Fibroblast of the aortic adventitia (primary cell): ENCODE results near the gene RPS21. TPM values are rescaled to one million over a fixed set of nuclear protein-coding genes. Genes with fewer than 3 reads are reported as not detected.

Source experiments
- DNase-seq: peaks from one replicate; pipeline ENCODE4 v3.0.0-alpha.2; 2010; ENCODE audit warnings: low read depth
- H3K4me3 ChIP-seq: 2 replicates; pipeline ENCODE4 v1.5.1; 2011; ENCODE audit warnings: low read depth, mild to moderate bottlenecking, control low read depth, low read length, moderate library complexity
- total RNA-seq: library from RNA; depleted of rRNA; stranded (reverse); fragments of >200 nt; gene quantifications from 2 replicates; pipeline ENCODE4 v1.2.3, GENCODE V29; 2012; ENCODE audit warnings: low replicate concordance
- TF ChIP-seq, protein P1 (sequence below): IDR thresholded peaks from 2 replicates; pipeline ENCODE4 v1.5.1; 2011; ENCODE audit warnings: mild to moderate bottlenecking, low read length, control low read depth, inconsistent platforms; ENCODE audit not compliant: insufficient read depth

Gene RPS21
- total RNA-seq, 1 donor: 1,887 TPM

DNA sequence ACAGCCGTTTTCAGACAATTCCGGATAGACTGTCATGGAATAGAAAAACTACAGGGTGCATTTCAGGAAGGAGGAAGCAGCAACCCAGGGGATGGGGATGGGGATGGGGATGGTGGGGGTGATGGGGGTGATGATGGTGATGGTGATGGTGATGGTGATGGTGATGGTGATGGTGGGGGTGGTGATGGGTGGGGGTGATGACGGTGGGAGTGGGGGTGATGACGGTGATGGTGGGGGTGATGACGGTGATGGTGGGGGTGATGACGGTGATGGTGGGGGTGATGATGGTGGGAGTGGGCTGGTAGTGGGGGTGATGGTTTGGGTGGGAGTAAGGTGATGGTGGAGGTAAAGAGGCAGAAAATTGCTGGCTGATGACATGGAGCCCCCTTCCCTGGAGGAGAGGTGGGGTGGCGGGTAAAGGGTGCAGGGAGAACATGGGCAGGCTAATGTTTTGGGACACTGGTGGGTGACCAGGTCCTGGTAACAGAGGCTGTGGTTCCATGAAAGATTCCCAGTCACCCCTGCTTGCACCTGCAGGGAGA is 37.3 kb upstream of the RPS21 start:
- no peak for DNase-seq
- TF ChIP-seq, protein P1, sequence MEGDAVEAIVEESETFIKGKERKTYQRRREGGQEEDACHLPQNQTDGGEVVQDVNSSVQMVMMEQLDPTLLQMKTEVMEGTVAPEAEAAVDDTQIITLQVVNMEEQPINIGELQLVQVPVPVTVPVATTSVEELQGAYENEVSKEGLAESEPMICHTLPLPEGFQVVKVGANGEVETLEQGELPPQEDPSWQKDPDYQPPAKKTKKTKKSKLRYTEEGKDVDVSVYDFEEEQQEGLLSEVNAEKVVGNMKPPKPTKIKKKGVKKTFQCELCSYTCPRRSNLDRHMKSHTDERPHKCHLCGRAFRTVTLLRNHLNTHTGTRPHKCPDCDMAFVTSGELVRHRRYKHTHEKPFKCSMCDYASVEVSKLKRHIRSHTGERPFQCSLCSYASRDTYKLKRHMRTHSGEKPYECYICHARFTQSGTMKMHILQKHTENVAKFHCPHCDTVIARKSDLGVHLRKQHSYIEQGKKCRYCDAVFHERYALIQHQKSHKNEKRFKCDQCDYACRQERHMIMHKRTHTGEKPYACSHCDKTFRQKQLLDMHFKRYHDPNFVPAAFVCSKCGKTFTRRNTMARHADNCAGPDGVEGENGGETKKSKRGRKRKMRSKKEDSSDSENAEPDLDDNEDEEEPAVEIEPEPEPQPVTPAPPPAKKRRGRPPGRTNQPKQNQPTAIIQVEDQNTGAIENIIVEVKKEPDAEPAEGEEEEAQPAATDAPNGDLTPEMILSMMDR: no peak
- no peak overlapping the region for H3K4me3 ChIP-seq

DNA sequence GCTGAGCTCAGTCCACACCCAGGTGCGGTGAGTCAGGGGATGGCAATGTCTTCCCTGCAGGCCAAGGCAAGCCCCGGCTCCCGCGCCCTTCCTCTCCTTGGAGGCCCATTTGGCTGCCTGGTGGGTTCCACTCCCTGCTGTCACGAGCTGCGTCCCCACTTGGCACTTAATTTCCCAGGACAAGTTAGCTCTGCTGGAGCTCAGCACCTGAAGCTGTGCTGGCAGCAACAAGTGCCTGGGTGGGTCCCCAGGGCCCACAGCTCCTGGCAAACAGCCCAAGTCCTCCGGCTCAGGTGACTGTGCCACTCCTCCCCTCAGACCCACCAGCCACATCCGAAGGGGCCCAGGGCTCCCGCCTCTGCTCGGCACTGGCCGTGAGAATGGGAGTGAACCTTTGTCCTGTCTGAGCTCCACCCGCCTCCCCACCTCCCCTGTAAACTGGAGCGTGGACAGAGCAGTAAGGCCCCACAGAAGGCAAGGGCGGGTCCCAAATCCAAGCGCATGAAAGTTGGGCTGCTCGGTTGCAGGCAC is 36.7 kb upstream of the RPS21 start:
- TF ChIP-seq, protein P1: no peak
- DNase-seq: no peak
- H3K4me3 ChIP-seq: no peak overlapping the region

DNA sequence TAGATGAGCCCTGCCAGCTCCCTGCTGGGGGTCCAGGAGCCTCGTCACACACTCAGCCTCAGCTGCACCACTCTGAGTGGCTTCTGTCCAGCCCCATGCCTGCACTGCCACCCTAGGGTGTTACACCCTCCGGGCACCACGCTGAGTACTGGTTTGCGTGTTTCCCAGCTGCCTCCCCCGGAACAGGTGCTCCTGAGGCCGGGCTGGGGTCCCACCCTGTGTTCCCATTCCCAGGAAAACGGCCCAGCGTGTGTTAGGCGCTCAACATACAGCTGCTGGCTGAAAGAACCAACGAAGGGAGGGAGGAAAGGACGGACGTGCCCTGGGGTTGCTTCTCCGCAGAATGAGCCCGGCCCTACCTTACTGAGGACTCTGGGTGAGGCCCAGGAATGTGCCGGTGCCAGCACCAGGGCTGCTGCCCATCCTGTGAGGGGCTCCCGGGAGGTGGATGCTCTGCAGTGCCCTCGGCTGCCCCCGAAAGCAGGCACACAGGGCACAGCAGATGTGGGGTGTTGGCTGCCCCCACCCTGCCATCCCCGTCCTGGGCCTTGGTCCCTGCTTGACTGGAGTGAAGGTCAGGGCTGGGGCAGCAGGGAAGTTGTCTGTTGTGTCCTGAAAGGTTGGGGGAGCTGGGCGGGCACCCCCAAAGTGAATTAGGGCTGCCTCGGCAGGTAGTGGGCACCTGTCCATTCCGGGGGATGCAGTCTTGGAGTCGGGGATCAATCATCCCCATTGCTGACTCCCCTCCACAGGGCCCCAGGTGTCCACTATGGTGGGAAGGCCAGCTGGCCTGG is 36.1 kb upstream of the RPS21 start:
- TF ChIP-seq, protein P1: no peak
- no peak for DNase-seq
- no peak overlapping the region for H3K4me3 ChIP-seq

DNA sequence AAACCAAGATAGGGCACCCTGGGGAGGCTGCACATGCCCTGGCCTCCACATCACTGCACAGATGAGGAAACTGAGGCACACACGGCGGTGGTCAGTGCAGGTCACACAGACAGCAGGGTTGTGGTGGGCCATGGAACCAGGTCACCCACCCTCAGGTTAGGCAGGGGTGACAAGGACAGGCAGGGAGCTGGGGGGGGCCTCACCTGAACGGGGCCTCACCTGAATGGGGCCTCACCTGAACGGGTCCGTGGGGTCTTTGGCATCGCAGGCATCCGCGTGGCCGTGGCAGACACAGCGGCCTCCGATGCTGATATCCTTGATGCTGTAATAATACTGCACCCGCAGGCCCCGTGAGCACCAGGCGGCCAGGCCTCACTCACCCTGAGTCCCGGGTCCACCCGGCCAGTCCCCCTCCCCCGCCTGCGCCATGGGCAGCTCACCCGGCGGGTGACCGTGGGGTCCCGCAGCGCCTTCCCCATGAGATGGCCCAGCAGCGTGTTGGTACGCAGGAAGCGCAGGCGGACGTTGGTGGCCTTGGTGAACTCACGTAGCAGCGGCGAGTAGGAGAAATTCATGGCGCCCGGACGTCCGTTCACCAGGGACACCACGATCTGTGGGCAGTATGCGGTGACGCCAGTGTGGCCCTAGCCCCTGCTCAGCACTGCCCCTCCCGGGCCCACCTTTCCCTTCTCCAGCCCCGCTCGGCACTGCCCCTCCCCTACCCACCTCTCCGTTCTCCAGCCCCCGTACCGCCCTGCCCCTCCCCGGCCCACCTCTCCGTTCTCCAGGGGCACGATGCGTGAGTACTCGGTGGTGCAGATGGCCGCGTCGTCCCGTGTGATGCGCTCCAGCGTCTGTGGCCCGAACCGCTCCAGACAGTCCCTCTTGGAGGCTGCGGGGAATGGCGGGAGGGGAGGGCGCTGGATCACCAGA is 35.2 kb upstream of the RPS21 start:
- TF ChIP-seq, protein P1: no peak
- H3K4me3 ChIP-seq: no peak overlapping the region
- no peak for DNase-seq

DNA sequence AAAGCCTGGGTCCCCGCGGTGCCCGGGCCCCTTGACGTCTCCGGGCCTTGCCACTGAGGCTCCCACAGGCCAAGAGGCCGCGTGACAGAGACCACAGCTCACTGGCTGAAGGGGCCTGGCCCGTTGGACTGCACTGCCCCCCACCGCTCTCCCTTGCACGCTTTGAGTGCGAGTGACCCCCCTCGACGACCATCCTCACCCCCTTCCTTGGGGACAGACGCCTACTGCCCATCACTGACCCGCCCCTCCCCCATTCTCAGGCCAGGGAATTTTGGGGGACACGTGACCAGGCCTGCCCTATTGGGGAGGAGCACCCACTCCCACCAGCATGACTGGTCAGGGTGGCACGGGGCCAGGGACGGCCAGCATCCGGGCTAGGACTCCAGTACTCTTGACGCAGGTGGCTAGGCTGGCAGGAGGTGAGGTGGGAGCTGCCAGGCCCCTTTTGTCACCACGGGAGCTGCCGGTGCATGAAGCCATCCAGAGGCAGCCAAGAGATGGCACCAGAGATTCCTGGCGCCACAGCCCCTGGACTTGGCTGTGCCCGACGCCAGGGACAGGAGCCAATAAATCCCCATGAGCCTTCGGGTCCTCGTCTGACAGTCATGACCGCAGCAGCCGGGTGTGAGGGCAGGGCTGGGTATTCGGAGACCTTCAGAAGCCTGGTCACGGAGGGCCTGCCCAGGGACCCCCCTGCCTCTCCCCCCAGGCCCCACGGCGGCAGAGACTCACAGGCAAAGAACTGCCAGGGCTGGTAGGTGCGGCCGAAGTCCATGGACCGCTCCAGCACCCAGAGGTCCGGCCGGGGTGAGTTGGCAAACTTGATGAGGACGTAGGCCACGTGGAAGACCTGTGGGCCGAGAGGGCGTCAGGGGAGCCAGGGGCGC is 34.3 kb upstream of the RPS21 start:
- DNase-seq: no peak
- TF ChIP-seq, protein P1: no peak
- H3K4me3 ChIP-seq: no peak overlapping the region
